Right atrium auricular region (tissue), 2 donors: ENCODE results near the gene RSU1. TPM values are rescaled to one million over a fixed set of nuclear protein-coding genes. Genes with fewer than 3 reads are reported as not detected.

ENCODE experiments used
- DNase-seq: peaks from one replicate; pipeline ENCODE4 v3.0.0-alpha.2; 2019; ENCODE audit warnings: low spot score
- H3K27ac ChIP-seq, 2 donors: fragments of 200-600 bp; sonication (generic); 1 replicate in 1 of 2; 2 replicates in 1 of 2; pipeline ENCODE4 v1.5.1; 2016 to 2019
- H3K27me3 ChIP-seq, 2 donors: fragments of 200-600 bp; sonication (generic); one replicate each; pipeline versions ENCODE4 v1.5.1 to v1.6.0; 2017 to 2019
- H3K36me3 ChIP-seq: fragments of 200-600 bp; sonication (generic); one replicate; pipeline ENCODE4 v1.5.1; 2016
- H3K4me1 ChIP-seq, 2 donors: fragments of 200-600 bp; sonication (generic); one replicate each; pipeline versions ENCODE4 v1.5.1 to v1.6.0; 2017 to 2019
- H3K4me3 ChIP-seq, 2 donors: fragments of 200-600 bp; sonication (generic); 1 replicate in 1 of 2; 2 replicates in 1 of 2; pipeline ENCODE4 v1.5.1; 2017 to 2019; ENCODE audit warnings: mild to moderate bottlenecking in 1 of 2, moderate library complexity in 1 of 2
- H3K9me3 ChIP-seq, 2 donors: fragments of 200-600 bp; sonication (generic); one replicate each; pipeline ENCODE4 v1.5.1; 2019
- CTCF ChIP-seq, 2 donors: fragments of 200-600 bp; sonication (generic); IDR thresholded peaks; one replicate each; pipeline ENCODE4 v1.5.1; 2019; ENCODE audit warnings: antibody characterized with exemption in 2 of 2
- total RNA-seq, 2 donors: library from RNA; depleted of rRNA; stranded (reverse); fragments of >200 nt; gene quantifications; one replicate each; pipeline ENCODE4 v1.1.0, GENCODE V29; 2016

The RSU1 gene
- total RNA-seq, 2 donors from 2014 or later, result 40.3 to 45.4 TPM

- no peak for DNase-seq
- Histone ChIP-seq H3K9me3 (peaks cover 0 to 19% of the 10 kb centered on the region in 2 donors), H3K4me1 (no peaks in the 10 kb centered on the region), H3K36me3 (peaks cover 9% of the 10 kb centered on the region), H3K4me3 (no peak overlapping the region), H3K27ac (no peak overlapping the region), H3K27me3 (no peaks in the 10 kb centered on the region)
- no peak for TF ChIP-seq CTCF (IDR thresholded peaks at IDR 0.05)
Observed at GRCh38 chr10:16735671-16736070, 81.6 kb downstream of the RSU1 start.

- H3K27ac ChIP-seq, result no peak overlapping the region
- no peak for TF ChIP-seq CTCF (IDR thresholded peaks at IDR 0.05)
- peaks cover 0 to 13% of the 10 kb centered on the region in 2 donors for H3K9me3 ChIP-seq
- peaks cover 5% of the 10 kb centered on the region for H3K36me3 ChIP-seq
- DNase-seq, result no peak
- H3K4me1 ChIP-seq, result no peaks in the 10 kb centered on the region
- H3K27me3 ChIP-seq, result no peaks in the 10 kb centered on the region
- no peak overlapping the region for H3K4me3 ChIP-seq
Observed at GRCh38 chr10:16732376-16732775, 84.8 kb downstream of the RSU1 start.

GRCh38 chr10:16728266-16728665 is 89.0 kb downstream of the RSU1 start:
- Histone ChIP-seq H3K9me3 (no peaks in the 10 kb centered on the region), H3K4me1 (no peaks in the 10 kb centered on the region), H3K27me3 (no peaks in the 10 kb centered on the region), H3K4me3 (no peak overlapping the region), H3K36me3 (peaks cover 15% of the 10 kb centered on the region), H3K27ac (no peak overlapping the region)
- no peak for DNase-seq
- no peak for TF ChIP-seq CTCF (IDR thresholded peaks at IDR 0.05)

GRCh38 chr10:16727666-16728065 is 89.6 kb downstream of the RSU1 start:
- DNase-seq, result no peak
- no peak overlapping the region for H3K4me3 ChIP-seq
- H3K27ac ChIP-seq, result no peak overlapping the region
- no peaks in the 10 kb centered on the region for H3K4me1 ChIP-seq
- H3K27me3 ChIP-seq, result no peaks in the 10 kb centered on the region
- H3K36me3 ChIP-seq, result peaks cover 15% of the 10 kb centered on the region
- no peak for TF ChIP-seq CTCF (IDR thresholded peaks at IDR 0.05)
- H3K9me3 ChIP-seq, result no peaks in the 10 kb centered on the region

- no peaks in the 10 kb centered on the region for H3K27me3 ChIP-seq
- no peaks in the 10 kb centered on the region for H3K9me3 ChIP-seq
- no peaks in the 10 kb centered on the region for H3K4me1 ChIP-seq
- no peak overlapping the region for H3K27ac ChIP-seq
- TF ChIP-seq CTCF (IDR thresholded peaks at IDR 0.05), result no peak
- H3K36me3 ChIP-seq, result peaks cover 10% of the 10 kb centered on the region
- no peak for DNase-seq
- no peak overlapping the region for H3K4me3 ChIP-seq
Observed at GRCh38 chr10:16724509-16724908, 92.7 kb downstream of the RSU1 start.

- H3K4me1 ChIP-seq, result no peaks in the 10 kb centered on the region
- H3K27ac ChIP-seq, result no peak overlapping the region
- H3K4me3 ChIP-seq, result no peak overlapping the region
- H3K9me3 ChIP-seq, result no peaks in the 10 kb centered on the region
- no peaks in the 10 kb centered on the region for H3K27me3 ChIP-seq
- H3K36me3 ChIP-seq, result no peaks in the 10 kb centered on the region
- TF ChIP-seq CTCF (IDR thresholded peaks at IDR 0.05), result no peak
- DNase-seq, result no peak
Observed at GRCh38 chr10:16720812-16721211, 96.4 kb downstream of the RSU1 start.
